ENCODE data around the gene ADAM15. TPM values are rescaled to one million over a fixed set of nuclear protein-coding genes. Genes with fewer than 3 reads are reported as not detected.

ADAM15 gene
- total RNA-seq, 1 donor from 2014 or later: 163 TPM

DNA sequence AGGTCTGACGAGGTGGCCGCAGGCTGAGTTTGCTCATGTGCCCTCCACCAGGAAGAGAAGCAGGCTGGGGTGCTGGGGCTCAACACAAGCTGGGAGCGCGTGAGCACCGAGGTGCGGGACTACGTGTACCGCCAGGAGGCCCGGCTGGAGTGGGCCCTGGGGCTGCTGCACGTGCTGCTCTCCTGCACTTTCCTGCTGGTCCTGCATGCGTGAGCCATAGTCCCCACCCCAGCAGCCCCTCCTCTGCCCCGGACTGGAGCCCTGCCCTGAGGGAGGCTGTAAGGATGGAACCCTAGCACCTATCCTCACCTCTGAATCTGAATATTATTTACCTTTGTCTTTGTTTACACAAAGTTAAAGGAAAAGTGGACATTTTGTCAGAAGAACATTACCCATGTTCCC, 7.8 kb upstream of the ADAM15 start:
- Histone ChIP-seq H3K27ac (no peak overlapping the region), H3K27me3 (no peaks in the 10 kb centered on the region), H3K4me3 (no peak overlapping the region), H3K36me3 (no peaks in the 10 kb centered on the region), H3K4me1 (peaks cover 10% of the 10 kb centered on the region), H3K9me3 (no peaks in the 10 kb centered on the region)
- DNase-seq (no peak), ATAC-seq (no peak)
- intact Hi-C loops (cut with DNase I): no loop called here
- TF ChIP-seq, protein P1, sequence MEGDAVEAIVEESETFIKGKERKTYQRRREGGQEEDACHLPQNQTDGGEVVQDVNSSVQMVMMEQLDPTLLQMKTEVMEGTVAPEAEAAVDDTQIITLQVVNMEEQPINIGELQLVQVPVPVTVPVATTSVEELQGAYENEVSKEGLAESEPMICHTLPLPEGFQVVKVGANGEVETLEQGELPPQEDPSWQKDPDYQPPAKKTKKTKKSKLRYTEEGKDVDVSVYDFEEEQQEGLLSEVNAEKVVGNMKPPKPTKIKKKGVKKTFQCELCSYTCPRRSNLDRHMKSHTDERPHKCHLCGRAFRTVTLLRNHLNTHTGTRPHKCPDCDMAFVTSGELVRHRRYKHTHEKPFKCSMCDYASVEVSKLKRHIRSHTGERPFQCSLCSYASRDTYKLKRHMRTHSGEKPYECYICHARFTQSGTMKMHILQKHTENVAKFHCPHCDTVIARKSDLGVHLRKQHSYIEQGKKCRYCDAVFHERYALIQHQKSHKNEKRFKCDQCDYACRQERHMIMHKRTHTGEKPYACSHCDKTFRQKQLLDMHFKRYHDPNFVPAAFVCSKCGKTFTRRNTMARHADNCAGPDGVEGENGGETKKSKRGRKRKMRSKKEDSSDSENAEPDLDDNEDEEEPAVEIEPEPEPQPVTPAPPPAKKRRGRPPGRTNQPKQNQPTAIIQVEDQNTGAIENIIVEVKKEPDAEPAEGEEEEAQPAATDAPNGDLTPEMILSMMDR (IDR thresholded peaks at IDR 0.05): no peak

DNA sequence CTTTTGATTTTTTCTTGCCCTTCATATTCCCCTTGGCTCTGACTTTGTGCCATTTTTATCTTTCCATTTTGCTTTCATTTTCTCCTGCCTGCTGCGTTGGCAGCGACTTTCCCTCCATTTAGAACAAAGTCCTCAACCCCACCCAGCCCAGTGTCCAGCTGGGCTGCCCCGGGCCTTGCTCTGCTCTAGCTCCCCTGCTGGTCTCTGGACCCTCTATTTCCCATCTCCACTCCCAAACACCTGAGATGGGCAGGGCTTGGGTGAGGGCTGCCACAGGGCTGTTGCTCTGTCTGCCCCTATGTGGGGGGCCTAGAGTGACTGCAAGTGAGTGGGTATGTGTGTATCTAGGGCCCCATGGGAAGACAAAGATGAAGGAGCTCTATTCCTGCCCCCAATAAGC, 7.3 kb upstream of the ADAM15 start:
- TF ChIP-seq, protein P1 (IDR thresholded peaks at IDR 0.05): no peak
- Histone ChIP-seq H3K27me3 (no peaks in the 10 kb centered on the region), H3K4me1 (peaks cover 10% of the 10 kb centered on the region), H3K4me3 (no peak overlapping the region), H3K27ac (no peak overlapping the region), H3K36me3 (no peaks in the 10 kb centered on the region), H3K9me3 (no peaks in the 10 kb centered on the region)
- intact Hi-C loops (cut with DNase I): no loop called here
- DNase-seq: no peak
- no peak for ATAC-seq

DNA sequence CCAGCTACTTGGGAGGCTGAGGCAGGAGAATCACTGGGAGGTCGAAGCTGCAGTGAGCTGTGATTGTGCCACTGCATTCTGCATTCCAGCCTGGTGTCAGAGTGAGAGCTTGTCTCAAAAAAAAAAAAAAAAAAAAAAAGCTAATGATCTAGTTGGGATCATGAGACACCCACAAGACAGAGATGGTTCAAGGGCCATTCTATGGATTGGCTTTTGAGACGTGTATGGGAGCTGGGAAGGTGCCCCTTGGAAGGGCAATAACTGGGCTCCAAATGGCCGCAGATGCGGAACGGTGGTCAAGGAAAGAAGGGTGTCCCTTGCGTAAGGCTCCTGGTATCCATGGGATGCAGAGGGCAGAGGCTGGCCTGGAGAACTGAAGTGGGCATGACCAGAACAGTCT, 6.8 kb upstream of the ADAM15 start:
- intact Hi-C loops (cut with DNase I): no loop called here
- TF ChIP-seq, protein P1 (IDR thresholded peaks at IDR 0.05): no peak

DNA sequence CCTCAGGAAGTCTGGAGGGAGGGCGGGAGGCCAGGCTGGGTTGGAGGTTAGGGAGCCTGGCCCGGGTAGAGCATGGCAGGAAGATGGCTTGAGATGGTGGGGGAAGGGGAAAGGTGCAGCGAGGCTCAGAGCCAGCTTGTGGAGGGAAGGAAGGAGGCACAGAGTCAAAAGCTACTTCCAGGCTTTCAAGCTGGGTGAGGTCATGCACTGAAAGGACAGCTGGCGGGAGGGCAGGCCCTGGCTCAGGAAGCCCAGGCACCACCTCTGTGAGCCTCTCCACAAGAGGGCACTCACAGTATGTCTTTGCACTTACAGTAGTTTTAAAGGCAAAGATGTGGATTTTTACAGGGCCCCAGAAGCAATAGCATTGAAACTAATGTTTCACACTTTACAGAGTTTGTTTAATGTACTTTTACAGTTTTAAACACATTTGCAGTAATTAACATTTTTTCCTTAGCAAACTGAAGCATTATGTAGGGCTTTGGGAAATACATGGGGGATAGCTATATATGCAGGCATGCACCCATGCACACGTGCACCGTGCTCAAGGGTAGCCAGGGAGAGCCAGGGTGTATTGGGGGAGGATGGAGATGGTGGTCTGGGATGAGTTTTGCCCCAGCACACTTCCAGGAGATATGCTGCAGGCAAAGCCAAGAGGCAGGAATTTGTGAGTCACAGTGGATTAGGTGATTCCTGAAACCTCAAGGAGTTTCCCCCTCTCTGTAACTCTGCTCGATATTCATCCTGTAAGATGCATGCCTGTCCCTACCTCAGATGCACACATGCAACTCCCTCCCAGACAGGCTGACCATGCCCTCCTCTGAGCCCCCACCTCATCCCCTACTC, 6.1 kb upstream of the ADAM15 start:
- TF ChIP-seq, protein P1 (IDR thresholded peaks at IDR 0.05): peak; percentile 84
- Histone ChIP-seq H3K4me1 (peaks cover 18% of the 10 kb centered on the region), H3K4me3 (no peak overlapping the region), H3K27me3 (no peaks in the 10 kb centered on the region), H3K36me3 (no peaks in the 10 kb centered on the region), H3K27ac (peak overlapping the region; percentile 43), H3K9me3 (no peaks in the 10 kb centered on the region)
- ATAC-seq: peak; percentile 97
- intact Hi-C loops (cut with DNase I): no loop called here
- DNase-seq: peak; percentile 89

More for the DNA sequence above, 6.8 kb upstream of the ADAM15 start:
- Histone ChIP-seq H3K4me1 (peaks cover 12% of the 10 kb centered on the region), H3K27me3 (no peaks in the 10 kb centered on the region), H3K4me3 (no peak overlapping the region), H3K36me3 (no peaks in the 10 kb centered on the region), H3K27ac (peak overlapping the region; percentile 43), H3K9me3 (no peaks in the 10 kb centered on the region)
- DNase-seq: no peak
- ATAC-seq: no peak

DNA sequence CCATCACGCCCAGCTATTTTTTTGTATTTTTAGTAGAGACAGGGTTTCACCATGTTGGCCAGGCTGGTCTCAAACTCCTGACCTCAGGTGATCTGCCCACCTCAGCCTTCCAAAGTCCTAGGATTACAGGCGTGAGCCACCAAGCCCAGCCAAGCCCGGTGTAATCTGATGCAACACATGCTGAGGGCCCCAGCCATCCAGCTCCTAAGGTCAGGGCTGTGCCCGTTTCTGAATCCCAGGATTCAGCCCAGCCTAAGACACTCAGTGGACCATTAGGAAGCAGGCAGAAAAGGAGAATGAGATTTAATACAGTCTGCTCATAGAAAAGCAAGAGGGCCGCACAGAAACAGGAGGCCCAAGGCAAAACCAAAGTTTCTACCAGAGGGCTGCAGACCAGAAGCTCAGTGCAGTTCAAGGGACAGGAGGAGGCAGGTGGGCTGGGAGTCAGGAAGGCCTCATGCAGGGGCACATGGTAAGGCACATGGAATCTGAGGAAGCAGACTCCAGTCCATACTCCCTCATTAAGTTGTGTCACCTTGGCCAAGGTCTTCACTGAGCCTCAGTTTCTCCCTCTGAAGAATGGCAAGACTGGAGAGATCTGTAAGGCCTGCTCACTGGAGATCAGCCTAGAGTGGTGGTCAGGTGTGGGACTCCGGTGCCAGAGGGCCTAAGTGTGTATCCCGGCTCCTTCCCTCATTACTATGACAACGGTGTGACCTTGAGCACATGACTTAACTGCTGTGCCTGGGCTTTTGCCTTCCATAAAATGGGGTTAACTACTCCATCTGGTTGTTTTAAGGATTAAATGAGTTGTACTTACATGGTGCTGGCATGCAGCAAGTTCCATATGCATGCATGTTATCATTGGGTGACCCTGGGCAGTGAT, 2.4 kb upstream of the ADAM15 start:
- DNase-seq (no peak), ATAC-seq (no peak)
- no peaks in the 10 kb centered on the region for H3K27me3 ChIP-seq
- no peaks in the 10 kb centered on the region for H3K9me3 ChIP-seq
- TF ChIP-seq, protein P1 (IDR thresholded peaks at IDR 0.05): no peak
- intact Hi-C loops (cut with DNase I): no loop called here
- peaks cover under 1% of the 10 kb centered on the region for H3K36me3 ChIP-seq
- H3K4me1 ChIP-seq: peaks cover 34% of the 10 kb centered on the region
- H3K27ac ChIP-seq: no peak overlapping the region
- H3K4me3 ChIP-seq: no peak overlapping the region

All from upper lobe of right lung (tissue), 1 donor.